B cell (primary cell): ENCODE results near the gene PAX2. TPM values are rescaled to one million over a fixed set of nuclear protein-coding genes. Genes with fewer than 3 reads are reported as not detected.

Experiments used
- ATAC-seq: fragments of 200-7000 bp; cut with Tn5 transposase; one replicate; pipeline ENCODE4 v1.10.0; 2021; ENCODE audit warnings: low read depth, mild to moderate bottlenecking, moderate number of reproducible peaks, moderate library complexity
- CTCF ChIA-PET: fragments of 350-600 bp; sonication (Branson Sonifier 250); formaldehyde crosslinking; loops from one replicate; lab custom pipeline; 2021; ENCODE audit warnings: antibody characterized with exemption, inconsistent platforms; lab: Charles Lee
- POLR2A ChIA-PET: fragments of 350-600 bp; sonication (Branson Sonifier 250); formaldehyde crosslinking; loops from one replicate; lab custom pipeline; 2021; ENCODE audit warnings: antibody characterized with exemption; lab: Charles Lee
- DNase-seq: peaks from one replicate; pipeline ENCODE4 v3.0.0; 2013
- H2AFZ ChIP-seq: 2 replicates; pipeline ENCODE4 v1.6.1; 2012; ENCODE audit warnings: mild to moderate bottlenecking, low read depth, low read length; ENCODE audit not compliant: insufficient read depth, poor library complexity, severe bottlenecking
- H3K27ac ChIP-seq, 2 donors: 1 replicate in 1 of 2; 2 replicates in 1 of 2; pipeline ENCODE4 v1.5.1; 2012 to 2013; ENCODE audit warnings: low read length in 2 of 2, mild to moderate bottlenecking in 2 of 2, moderate library complexity in 1 of 2
- H3K27me3 ChIP-seq, 4 experiments: fragments of 200-600 bp in 1 of 4; sonication (generic) in 1 of 4; replicated peaks in 1 of 4; 1 replicate in 2 of 4; 2 replicates in 2 of 4; pipeline versions ENCODE4 v1.6.1 to v1.7.0; 2013 to 2016; ENCODE audit warnings: low read length in 3 of 4, mild to moderate bottlenecking in 2 of 4, mixed read lengths in 1 of 4, moderate library complexity in 1 of 4; ENCODE audit not compliant: insufficient read depth in 4 of 4, control insufficient read depth in 3 of 4; ENCODE audit errors: control extremely low read depth in 1 of 4
- H3K36me3 ChIP-seq, 2 experiments: replicated peaks in 1 of 2; 1 replicate in 1 of 2; 2 replicates in 1 of 2; pipeline versions ENCODE4 v1.6.1 to v1.7.1; 2013; ENCODE audit warnings: low read length in 1 of 2; ENCODE audit not compliant: insufficient read depth in 2 of 2, control insufficient read depth in 1 of 2; ENCODE audit errors: control extremely low read depth in 1 of 2, extremely low read depth in 1 of 2
- H3K4me1 ChIP-seq, 2 donors: fragments of 200-600 bp in 1 of 2; sonication (generic) in 1 of 2; 1 replicate in 1 of 2; 2 replicates in 1 of 2; pipeline versions ENCODE4 v1.5.1 to v1.6.1; 2013 to 2017; ENCODE audit warnings: low read length in 2 of 2; ENCODE audit not compliant: control insufficient read depth in 2 of 2, insufficient read depth in 2 of 2
- H3K4me2 ChIP-seq: replicated peaks from 2 replicates; pipeline ENCODE3; 2012; ENCODE audit warnings: mild to moderate bottlenecking, low read depth, low read length; ENCODE audit not compliant: poor library complexity, severe bottlenecking
- H3K4me3 ChIP-seq, 5 experiments: fragments of 200-600 bp in 1 of 5; sonication (generic) in 1 of 5; 1 replicate in 3 of 5; 2 replicates in 2 of 5; pipeline versions ENCODE4 v1.5.1 to v1.7.0; 2011 to 2016; ENCODE audit warnings: low read length in 4 of 5, mild to moderate bottlenecking in 4 of 5, low read depth in 2 of 5, control low read depth in 1 of 5, moderate library complexity in 1 of 5; ENCODE audit not compliant: insufficient read depth in 1 of 5; ENCODE audit errors: control extremely low read depth in 1 of 5, extremely low read depth in 1 of 5
- H3K79me2 ChIP-seq: fragments of 200-600 bp; sonication (generic); one replicate; pipeline ENCODE4 v1.6.0; 2016; ENCODE audit warnings: low read length; ENCODE audit not compliant: control insufficient read depth, insufficient read depth
- H3K9ac ChIP-seq: fragments of 200-600 bp; sonication (generic); 2 replicates; pipeline ENCODE4 v1.6.1; 2017; ENCODE audit warnings: mild to moderate bottlenecking, low read length, moderate library complexity
- H3K9me3 ChIP-seq, 3 donors: one replicate each; pipeline versions ENCODE4 v1.6.1 to v1.7.1; 2013; ENCODE audit warnings: low read length in 2 of 3; ENCODE audit not compliant: control insufficient read depth in 2 of 3, insufficient read depth in 1 of 3; ENCODE audit errors: control extremely low read depth in 1 of 3
- H4K20me1 ChIP-seq: 2 replicates; pipeline ENCODE4 v1.6.0; 2012; ENCODE audit warnings: mild to moderate bottlenecking, low read length; ENCODE audit not compliant: insufficient read depth, control insufficient read depth, poor library complexity, severe bottlenecking
- H3K27ac Mint-ChIP-seq: one replicate; pipeline ENCODE4 v1.8.0; 2021; ENCODE audit warnings: mixed read lengths
- H3K27me3 Mint-ChIP-seq: one replicate; pipeline ENCODE4 v1.8.0; 2021; ENCODE audit warnings: mixed read lengths
- H3K4me1 Mint-ChIP-seq: one replicate; pipeline ENCODE4 v1.8.0; 2021; ENCODE audit warnings: mixed read lengths
- H3K4me3 Mint-ChIP-seq: one replicate; pipeline ENCODE4 v1.8.0; 2021; ENCODE audit warnings: mixed read lengths
- H3K9me3 Mint-ChIP-seq: one replicate; pipeline ENCODE4 v1.8.0; 2022; ENCODE audit warnings: mixed read lengths; ENCODE audit not compliant: insufficient read depth
- EZH2 ChIP-seq: IDR thresholded peaks from 2 replicates; pipeline ENCODE4 v1.6.1; 2012; ENCODE audit warnings: borderline replicate concordance, low read depth, mild to moderate bottlenecking, moderate library complexity, low read length; ENCODE audit not compliant: insufficient read depth, poor library complexity, severe bottlenecking
- WGBS: methylation state at CpG from one replicate; pipeline ENCODE4 v1.1.5; 2013; ENCODE audit warnings: missing lambda C conversion rate; ENCODE audit not compliant: insufficient coverage; 5-methylcytosine and 5-hydroxymethylcytosine counted together
- intact Hi-C: fragments of 100-400 bp; cut with micrococcal nuclease; formaldehyde crosslinking; loops from one replicate; pipeline ENCODE4 v1.10.0; 2022
- polyA plus RNA-seq: library from polyadenylated mRNA; depleted of rRNA; stranded (reverse); fragments of >200 nt; gene quantifications from 2 replicates; pipeline ENCODE4 v1.2.3, GENCODE V29; 2012
- total RNA-seq, 2 donors: library from RNA; stranded (reverse); fragments of 120-200 nt in 1 of 2; gene quantifications; 1 replicate in 1 of 2; 2 replicates in 1 of 2; pipeline versions ENCODE4 v1.2.3 to v1.2.4, GENCODE V29; 2013 to 2022
- TF ChIP-seq, protein P1 (sequence below): fragments of 200-600 bp; IDR thresholded peaks from one replicate; pipeline ENCODE4 v1.8.0; 2022; ENCODE audit warnings: antibody characterized with exemption, mild to moderate bottlenecking

PAX2 gene
- total and polyA plus RNA-seq, 2 donors (not counting 1 experiment from before 2014, with no cell fraction given), result 0.12 TPM; not detected in 1

DNA sequence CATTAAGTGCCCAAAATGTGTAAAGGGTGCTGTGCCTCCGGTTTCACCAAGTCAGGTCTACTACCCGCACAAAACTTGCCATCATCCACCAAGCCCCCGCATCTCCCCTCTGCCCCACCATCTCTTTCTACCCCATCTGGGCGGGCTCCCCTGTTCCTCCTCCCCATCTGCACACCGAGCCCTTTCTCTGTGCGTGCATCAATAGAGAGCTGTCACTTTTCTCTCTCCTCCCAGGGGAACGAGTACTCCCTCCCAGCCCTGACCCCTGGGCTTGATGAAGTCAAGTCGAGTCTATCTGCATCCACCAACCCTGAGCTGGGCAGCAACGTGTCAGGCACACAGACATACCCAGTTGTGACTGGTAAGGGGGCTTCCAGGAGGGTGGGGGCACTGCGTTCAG is 63.5 kb downstream of the PAX2 start:
- no peaks in the 10 kb centered on the region for H3K4me1 ChIP-seq
- 75% methylated on average over 9 of the region's 10 CpGs for WGBS
- H3K79me2 ChIP-seq, result no peaks in the 10 kb centered on the region
- ChIA-PET POLR2A (no interaction called here), CTCF (interaction anchor here (0.7 kb wide), 1 partner anchor 46 kb away, joined by 3 read pairs; no protein-coding TSS in a partner anchor)
- peaks cover 0 to 58% (median 7%) of the 10 kb centered on the region in 4 experiments for H3K27me3 ChIP-seq
- no peak for ATAC-seq
- Mint-ChIP-seq H3K9me3 (no peaks in the 10 kb centered on the region), H3K4me1 (peaks cover 5% of the 10 kb centered on the region), H3K27ac (no peak overlapping the region), H3K4me3 (no peak overlapping the region), H3K27me3 (peaks cover 76% of the 10 kb centered on the region)
- no peak overlapping the region for H3K9ac ChIP-seq
- no peak overlapping the region for H3K4me3 ChIP-seq
- intact Hi-C loops, result no loop called here
- peaks cover 0 to 3% (median 0%) of the 10 kb centered on the region in 3 donors for H3K9me3 ChIP-seq
- H3K4me2 ChIP-seq, result no peak overlapping the region
- H4K20me1 ChIP-seq, result no peaks in the 10 kb centered on the region
- H2AFZ ChIP-seq, result no peak overlapping the region
- DNase-seq, result no peak
- H3K27ac ChIP-seq, result no peak overlapping the region
- TF ChIP-seq, protein P1, sequence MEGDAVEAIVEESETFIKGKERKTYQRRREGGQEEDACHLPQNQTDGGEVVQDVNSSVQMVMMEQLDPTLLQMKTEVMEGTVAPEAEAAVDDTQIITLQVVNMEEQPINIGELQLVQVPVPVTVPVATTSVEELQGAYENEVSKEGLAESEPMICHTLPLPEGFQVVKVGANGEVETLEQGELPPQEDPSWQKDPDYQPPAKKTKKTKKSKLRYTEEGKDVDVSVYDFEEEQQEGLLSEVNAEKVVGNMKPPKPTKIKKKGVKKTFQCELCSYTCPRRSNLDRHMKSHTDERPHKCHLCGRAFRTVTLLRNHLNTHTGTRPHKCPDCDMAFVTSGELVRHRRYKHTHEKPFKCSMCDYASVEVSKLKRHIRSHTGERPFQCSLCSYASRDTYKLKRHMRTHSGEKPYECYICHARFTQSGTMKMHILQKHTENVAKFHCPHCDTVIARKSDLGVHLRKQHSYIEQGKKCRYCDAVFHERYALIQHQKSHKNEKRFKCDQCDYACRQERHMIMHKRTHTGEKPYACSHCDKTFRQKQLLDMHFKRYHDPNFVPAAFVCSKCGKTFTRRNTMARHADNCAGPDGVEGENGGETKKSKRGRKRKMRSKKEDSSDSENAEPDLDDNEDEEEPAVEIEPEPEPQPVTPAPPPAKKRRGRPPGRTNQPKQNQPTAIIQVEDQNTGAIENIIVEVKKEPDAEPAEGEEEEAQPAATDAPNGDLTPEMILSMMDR, result no peak
- no peak for TF ChIP-seq EZH2
- no peaks in the 10 kb centered on the region for H3K36me3 ChIP-seq

DNA sequence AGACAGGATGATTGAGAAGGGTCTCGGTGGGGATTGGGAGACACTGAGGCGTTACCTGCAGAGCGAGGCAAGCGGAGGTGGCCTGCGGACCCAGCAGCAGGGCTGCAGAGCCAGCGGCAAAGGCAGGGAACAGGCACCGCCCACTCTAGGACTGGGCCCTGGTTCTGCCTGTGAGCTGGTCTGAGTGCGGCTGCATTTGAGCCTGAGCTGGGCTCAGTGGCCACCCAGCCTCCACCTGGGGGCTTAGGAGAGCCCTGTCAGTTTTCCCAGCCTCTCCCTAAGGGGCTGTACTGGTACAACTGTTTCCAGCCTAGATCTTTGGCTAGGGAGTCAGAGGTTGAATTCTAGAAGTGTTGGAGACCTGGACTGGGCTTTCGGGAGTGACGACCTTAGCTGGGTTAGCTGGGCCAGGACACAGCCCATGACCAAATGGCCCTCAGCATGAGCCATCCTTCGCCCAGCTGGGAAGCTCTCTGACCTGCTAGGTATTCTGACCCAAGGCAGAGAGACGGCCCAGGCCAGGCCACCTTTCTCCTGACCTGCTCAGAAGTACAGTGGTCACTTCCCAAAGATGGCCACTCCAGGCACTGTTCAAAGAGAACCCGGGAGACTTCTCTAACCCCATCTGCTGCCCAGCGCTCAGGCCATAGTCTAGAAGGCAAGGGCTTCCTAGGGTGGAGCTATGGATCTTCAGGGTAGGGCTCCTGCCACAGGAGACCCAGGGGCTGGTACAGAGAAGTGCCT is 64.9 kb downstream of the PAX2 start:
- Histone ChIP-seq H3K36me3 (no peaks in the 10 kb centered on the region), H2AFZ (no peak overlapping the region), H3K9me3 (peaks cover 0 to 3% (median 0%) of the 10 kb centered on the region in 3 donors), H3K4me1 (no peaks in the 10 kb centered on the region), H4K20me1 (no peaks in the 10 kb centered on the region), H3K4me2 (no peak overlapping the region), H3K27ac (no peak overlapping the region), H3K4me3 (no peak overlapping the region), H3K79me2 (no peaks in the 10 kb centered on the region), H3K9ac (no peak overlapping the region), H3K27me3 (peaks cover 0 to 58% (median 4%) of the 10 kb centered on the region in 4 experiments)
- H3K4me1 Mint-ChIP-seq, result peaks cover 5% of the 10 kb centered on the region
- ATAC-seq (no peak), DNase-seq (no peak)
- ChIA-PET CTCF (interaction anchor here (1.2 kb wide), 1 partner anchor 10 kb away, joined by 3 read pairs; no protein-coding TSS in a partner anchor), POLR2A (interaction anchor here (0.6 kb wide), 1 partner anchor 14 kb away, joined by 9 read pairs; no protein-coding TSS in a partner anchor)
- H3K4me3 Mint-ChIP-seq, result no peak overlapping the region
- intact Hi-C loops, result no loop called here
- TF ChIP-seq EZH2, result no peak
- TF ChIP-seq, protein P1, result no peak
- H3K9me3 Mint-ChIP-seq, result no peaks in the 10 kb centered on the region
- H3K27me3 Mint-ChIP-seq, result peaks cover 73% of the 10 kb centered on the region
- 86% methylated on average over 12 of the region's 14 CpGs for WGBS
- no peak overlapping the region for H3K27ac Mint-ChIP-seq
